Peyer's patch (tissue), 4 donors: ENCODE measurements around the gene CCL24. TPM values are rescaled to one million over a fixed set of nuclear protein-coding genes. Genes with fewer than 3 reads are reported as not detected.

Experiments
- DNase-seq, 3 donors: peaks; one replicate each; pipeline ENCODE4 v3.0.0-alpha.2; 2017 to 2019
- H3K27ac ChIP-seq, 4 donors: fragments of 200-600 bp; sonication (generic); one replicate each; pipeline ENCODE4 v1.5.1; 2016 to 2019
- H3K27me3 ChIP-seq, 2 donors: fragments of 200-600 bp; sonication (generic); one replicate each; pipeline ENCODE4 v1.5.1; 2019
- H3K36me3 ChIP-seq, 3 donors: fragments of 200-600 bp; sonication (generic); one replicate each; pipeline ENCODE4 v1.5.1; 2016 to 2019
- H3K4me1 ChIP-seq, 4 donors: fragments of 200-600 bp; sonication (generic); one replicate each; pipeline ENCODE4 v1.5.1; 2016 to 2019
- H3K4me3 ChIP-seq, 4 donors: fragments of 200-600 bp; sonication (generic); 1 replicate in 3 of 4; 2 replicates in 1 of 4; pipeline ENCODE4 v1.5.1; 2016 to 2019; ENCODE audit warnings: mild to moderate bottlenecking in 1 of 4
- H3K9me3 ChIP-seq, 4 donors: fragments of 200-600 bp; sonication (generic); one replicate each; pipeline ENCODE4 v1.5.1; 2016 to 2019; ENCODE audit warnings: mild to moderate bottlenecking in 1 of 4
- CTCF ChIP-seq, 6 experiments: fragments of 450-650 bp in 4 of 6; fragments of 200-600 bp in 2 of 6; sonication (generic) in 1 of 6; IDR thresholded peaks; one replicate each; pipeline ENCODE4 v1.5.1; 2017 to 2019; ENCODE audit warnings: antibody characterized with exemption in 6 of 6, mild to moderate bottlenecking in 3 of 6, moderate library complexity in 1 of 6
- POLR2A ChIP-seq, 2 donors: fragments of 450-650 bp; IDR thresholded peaks; one replicate each; pipeline ENCODE4 v1.5.1; 2017; ENCODE audit warnings: antibody characterized with exemption in 2 of 2, mild to moderate bottlenecking in 2 of 2, moderate library complexity in 2 of 2
- total RNA-seq, 4 donors: library from RNA; depleted of rRNA; stranded (reverse); fragments of >200 nt; gene quantifications; one replicate each; pipeline ENCODE4 v1.1.0, GENCODE V29; 2016

The CCL24 gene
- total RNA-seq, 4 donors from 2014 or later: 13.1 to 48.7 (median 26.3) TPM

GRCh38 chr7:75808106-75808505, 5.5 kb downstream of the CCL24 start:
- H3K9me3 ChIP-seq: peaks cover 0 to 12% (median 4%) of the 10 kb centered on the region in 4 donors
- H3K27me3 ChIP-seq: no peaks in the 10 kb centered on the region
- DNase-seq: no peak
- H3K36me3 ChIP-seq: no peaks in the 10 kb centered on the region
- TF ChIP-seq CTCF (IDR thresholded peaks at IDR 0.05) (no peak), POLR2A (IDR thresholded peaks at IDR 0.05) (no peak)
- H3K27ac ChIP-seq: no peak overlapping the region
- H3K4me1 ChIP-seq: no peaks in the 10 kb centered on the region
- H3K4me3 ChIP-seq: no peak overlapping the region

- no peak overlapping the region for H3K4me3 ChIP-seq
- TF ChIP-seq CTCF (IDR thresholded peaks at IDR 0.05): no peak
- TF ChIP-seq POLR2A (IDR thresholded peaks at IDR 0.05): no peak
- no peaks in the 10 kb centered on the region for H3K36me3 ChIP-seq
- H3K4me1 ChIP-seq: no peaks in the 10 kb centered on the region
- DNase-seq: no peak
- no peak overlapping the region for H3K27ac ChIP-seq
- peaks cover 0 to 12% (median 4%) of the 10 kb centered on the region in 4 donors for H3K9me3 ChIP-seq
- H3K27me3 ChIP-seq: no peaks in the 10 kb centered on the region
Observed at GRCh38 chr7:75807452-75807851, 6.2 kb downstream of the CCL24 start.

DNA sequence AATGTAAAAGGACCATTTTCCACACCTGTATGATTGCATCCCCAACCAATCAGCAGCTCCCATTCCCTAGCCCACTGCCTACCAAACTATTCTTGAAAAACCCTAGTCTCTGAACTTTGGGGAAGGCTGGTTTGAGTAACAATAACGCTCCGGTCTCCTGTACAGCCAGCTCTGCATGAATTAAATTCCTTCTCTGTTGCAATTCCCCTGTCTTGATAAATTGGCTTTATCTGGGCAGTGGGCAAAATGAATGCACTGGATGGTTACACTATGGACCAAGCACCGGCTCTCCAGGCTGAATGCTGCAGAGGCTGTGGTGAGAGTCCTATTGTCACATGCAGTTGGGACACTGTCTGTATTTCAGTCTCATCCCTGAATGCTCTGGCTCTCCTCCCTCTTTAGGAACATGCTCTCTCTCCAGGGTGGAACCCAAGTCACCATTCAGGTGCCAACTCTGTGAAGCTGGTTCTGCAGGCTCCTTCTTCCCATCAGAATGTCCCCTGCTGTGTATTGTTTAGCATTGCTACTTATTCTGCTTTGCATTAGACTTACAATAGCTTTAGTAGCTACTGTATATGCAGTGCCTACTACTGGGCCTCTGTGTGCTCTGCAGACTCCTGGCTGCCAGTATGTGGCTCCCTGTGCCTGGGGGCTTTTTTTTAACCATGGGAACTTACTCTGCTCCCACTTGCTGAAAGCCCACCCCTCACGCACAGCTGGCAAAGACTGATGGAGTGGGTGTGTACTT, 6.9 kb downstream of the CCL24 start:
- TF ChIP-seq POLR2A (IDR thresholded peaks at IDR 0.05) (no peak), CTCF (IDR thresholded peaks at IDR 0.05) (no peak)
- no peak overlapping the region for H3K27ac ChIP-seq
- peaks cover 0 to 12% (median 4%) of the 10 kb centered on the region in 4 donors for H3K9me3 ChIP-seq
- no peak overlapping the region for H3K4me3 ChIP-seq
- no peaks in the 10 kb centered on the region for H3K27me3 ChIP-seq
- no peak for DNase-seq
- no peaks in the 10 kb centered on the region for H3K4me1 ChIP-seq
- H3K36me3 ChIP-seq: no peaks in the 10 kb centered on the region

DNA sequence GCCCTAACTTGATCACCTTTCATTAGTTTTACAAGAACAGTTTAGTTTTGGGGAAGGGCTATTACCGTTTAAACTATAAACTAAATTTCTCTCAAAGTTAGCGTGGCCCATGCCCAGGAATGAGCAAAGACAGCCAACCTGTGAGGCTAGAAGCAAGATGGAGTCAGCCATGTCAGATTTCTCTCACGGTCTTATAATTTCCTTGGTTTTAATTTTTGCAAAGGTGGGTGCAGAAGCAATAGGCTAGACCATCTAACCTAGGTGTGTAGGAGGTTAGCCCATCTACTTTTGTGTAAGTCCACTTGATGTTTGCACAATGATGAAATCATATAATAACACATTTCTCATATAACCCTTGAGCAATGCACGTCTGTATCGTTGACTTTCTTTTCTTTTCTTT, 8.9 kb downstream of the CCL24 start:
- TF ChIP-seq POLR2A (IDR thresholded peaks at IDR 0.05) (no peak), CTCF (IDR thresholded peaks at IDR 0.05) (no peak)
- Histone ChIP-seq H3K36me3 (no peaks in the 10 kb centered on the region), H3K27ac (no peak overlapping the region), H3K4me1 (no peaks in the 10 kb centered on the region), H3K9me3 (peaks cover 0 to 12% (median 4%) of the 10 kb centered on the region in 4 donors), H3K4me3 (no peak overlapping the region), H3K27me3 (no peaks in the 10 kb centered on the region)
- no peak for DNase-seq

GRCh38 chr7:75804004-75804403, 9.6 kb downstream of the CCL24 start:
- DNase-seq: no peak
- H3K4me1 ChIP-seq: no peaks in the 10 kb centered on the region
- no peak overlapping the region for H3K27ac ChIP-seq
- no peak overlapping the region for H3K4me3 ChIP-seq
- no peaks in the 10 kb centered on the region for H3K36me3 ChIP-seq
- TF ChIP-seq POLR2A (IDR thresholded peaks at IDR 0.05): no peak
- no peak for TF ChIP-seq CTCF (IDR thresholded peaks at IDR 0.05)
- no peaks in the 10 kb centered on the region for H3K27me3 ChIP-seq
- peaks cover 0 to 12% (median 4%) of the 10 kb centered on the region in 4 donors for H3K9me3 ChIP-seq

DNA sequence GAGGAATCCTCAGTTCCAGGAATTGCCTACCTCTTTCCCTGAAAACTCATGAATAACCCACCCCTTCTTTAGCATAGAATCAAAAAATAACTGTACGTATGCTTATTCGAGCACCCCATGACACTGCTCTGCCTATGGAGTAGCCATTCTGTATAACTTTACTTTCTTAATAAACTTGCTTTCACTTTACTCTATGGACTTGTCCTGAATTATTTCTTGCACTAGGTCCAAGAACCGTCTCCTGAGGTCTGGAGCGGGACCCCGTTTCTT, 11.1 kb downstream of the CCL24 start:
- H3K4me3 ChIP-seq: no peak overlapping the region
- no peaks in the 10 kb centered on the region for H3K27me3 ChIP-seq
- TF ChIP-seq CTCF (IDR thresholded peaks at IDR 0.05) (no peak), POLR2A (IDR thresholded peaks at IDR 0.05) (no peak)
- DNase-seq: no peak
- no peak overlapping the region for H3K27ac ChIP-seq
- H3K4me1 ChIP-seq: no peaks in the 10 kb centered on the region
- H3K9me3 ChIP-seq: peaks cover 0 to 9% (median 4%) of the 10 kb centered on the region in 4 donors
- no peaks in the 10 kb centered on the region for H3K36me3 ChIP-seq
